GM19455 (cell line): ENCODE data around the gene CYGB.

Experiments used
- ATAC-seq: cut with Tn5 transposase; IDR thresholded peaks from one replicate; pipeline ENCODE4 v1.9.1; 2021; ENCODE audit not compliant: unreplicated experiment

Gene CYGB

GRCh38 chr17:76537578-76538280 is at the start of gene CYGB:
Gene CYGB (minus strand): TSS chr17:76537709. CDS start chr17:76537542, 167 bp downstream.
- no peak for ATAC-seq

- ATAC-seq, result no peak
These were observed 49.4 kb upstream of the CYGB start for GRCh38 chr17:76586741-76587487.

- no peak for ATAC-seq
These were observed 48.4 kb upstream of the CYGB start, which contains the start of gene ST6GALNAC2 for GRCh38 chr17:76585649-76586593. Gene ST6GALNAC2 (minus strand): TSS chr17:76585860. CDS start chr17:76585808, 52 bp downstream.

- ATAC-seq, result no peak
These were observed 47.6 kb upstream of the CYGB start for GRCh38 chr17:76585033-76585648.

- no peak for ATAC-seq
These were observed 47.0 kb upstream of the CYGB start for GRCh38 chr17:76584427-76585032.

- ATAC-seq, result no peak
These were observed 45.2 kb upstream of the CYGB start for GRCh38 chr17:76582660-76583059.

GRCh38 chr17:76581515-76581914 is 44.0 kb upstream of the CYGB start:
- no peak for ATAC-seq

- no peak for ATAC-seq
These were observed 41.8 kb upstream of the CYGB start for GRCh38 chr17:76579281-76579680.

- ATAC-seq, result no peak
These were observed 40.9 kb upstream of the CYGB start for GRCh38 chr17:76578376-76578775.

GRCh38 chr17:76577876-76578275 is 40.4 kb upstream of the CYGB start:
- no peak for ATAC-seq

GRCh38 chr17:76576189-76576588 is 38.7 kb upstream of the CYGB start:
- ATAC-seq, result no peak

- no peak for ATAC-seq
These were observed 38.1 kb upstream of the CYGB start for GRCh38 chr17:76575570-76575969.

GRCh38 chr17:76574166-76574565 is 36.7 kb upstream of the CYGB start:
- ATAC-seq, result no peak

- ATAC-seq, result no peak
These were observed 35.6 kb upstream of the CYGB start for GRCh38 chr17:76573096-76573495.

- no peak for ATAC-seq
These were observed 34.8 kb upstream of the CYGB start for GRCh38 chr17:76572201-76572910.

GRCh38 chr17:76570877-76571471 is 33.5 kb upstream of the CYGB start:
- ATAC-seq, result no peak

GRCh38 chr17:76570457-76570856 is 32.9 kb upstream of the CYGB start:
- ATAC-seq, result no peak

- no peak for ATAC-seq
These were observed 32.2 kb upstream of the CYGB start for GRCh38 chr17:76569607-76570279.

- no peak for ATAC-seq
These were observed 31.3 kb upstream of the CYGB start for GRCh38 chr17:76568811-76569221.
